Stimulated activated CD4-positive, alpha-beta T cell treated with anti-CD3 and anti-CD28 coated beads, Interleukin-2, amount 100 ng/mL, for 48 hours (primary cell): ENCODE data around the gene AAMP.
A peak's percentile ranks its signal among the peaks of the same experiment; 100 is the strongest.

ENCODE experiments used
- DNase-seq, 2 donors: peaks; one replicate each; pipeline ENCODE4 v3.0.0-alpha.2; 2020

Gene AAMP

GRCh38 chr2:218293715-218294429 lies 23.9 kb upstream of the AAMP start:
- no peak for DNase-seq

GRCh38 chr2:218292048-218293014 lies 22.4 kb upstream of the AAMP start, which contains the start of gene TMBIM1:
TMBIM1 (minus strand) TSS chr2:218292503; CDS start chr2:218282141, 10,362 bp downstream.
- DNase-seq = peak; percentile 73 to 81

DNA sequence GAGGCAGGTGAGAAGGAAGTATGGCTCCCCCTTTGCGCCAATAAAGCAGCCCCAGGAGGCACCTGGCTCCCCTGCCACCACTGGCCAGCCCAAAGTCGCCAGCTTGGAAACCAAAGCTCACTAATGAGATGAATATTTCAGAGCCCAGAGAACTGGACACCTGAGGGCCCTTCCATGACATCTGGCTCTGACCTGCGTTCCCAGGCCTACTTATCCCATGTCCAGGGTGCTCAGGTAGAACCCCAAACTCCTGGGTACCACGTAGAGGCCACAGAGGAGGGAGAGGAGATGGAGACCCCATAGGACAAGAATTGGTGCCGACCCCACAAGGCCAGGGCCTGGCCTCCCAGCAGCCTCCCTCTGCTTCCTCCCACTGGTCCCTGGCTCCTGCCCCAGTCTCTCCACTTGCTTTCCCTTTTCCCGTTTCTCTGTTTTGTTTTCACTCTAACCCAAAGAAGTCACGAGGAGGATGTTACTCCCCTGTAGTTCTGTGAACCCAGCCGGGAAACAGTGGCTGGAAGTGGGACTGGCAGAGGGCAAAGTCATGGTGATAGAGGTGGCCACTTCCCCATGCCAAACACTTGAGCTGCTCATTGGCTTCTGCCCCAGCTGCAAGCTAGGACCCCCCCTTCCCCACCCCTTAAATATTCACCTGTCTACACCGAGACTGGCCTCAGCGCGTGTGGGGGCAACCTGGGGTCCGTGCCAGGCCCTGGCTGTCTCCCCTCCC lies 21.5 kb upstream of the AAMP start:
- DNase-seq = no peak

DNA sequence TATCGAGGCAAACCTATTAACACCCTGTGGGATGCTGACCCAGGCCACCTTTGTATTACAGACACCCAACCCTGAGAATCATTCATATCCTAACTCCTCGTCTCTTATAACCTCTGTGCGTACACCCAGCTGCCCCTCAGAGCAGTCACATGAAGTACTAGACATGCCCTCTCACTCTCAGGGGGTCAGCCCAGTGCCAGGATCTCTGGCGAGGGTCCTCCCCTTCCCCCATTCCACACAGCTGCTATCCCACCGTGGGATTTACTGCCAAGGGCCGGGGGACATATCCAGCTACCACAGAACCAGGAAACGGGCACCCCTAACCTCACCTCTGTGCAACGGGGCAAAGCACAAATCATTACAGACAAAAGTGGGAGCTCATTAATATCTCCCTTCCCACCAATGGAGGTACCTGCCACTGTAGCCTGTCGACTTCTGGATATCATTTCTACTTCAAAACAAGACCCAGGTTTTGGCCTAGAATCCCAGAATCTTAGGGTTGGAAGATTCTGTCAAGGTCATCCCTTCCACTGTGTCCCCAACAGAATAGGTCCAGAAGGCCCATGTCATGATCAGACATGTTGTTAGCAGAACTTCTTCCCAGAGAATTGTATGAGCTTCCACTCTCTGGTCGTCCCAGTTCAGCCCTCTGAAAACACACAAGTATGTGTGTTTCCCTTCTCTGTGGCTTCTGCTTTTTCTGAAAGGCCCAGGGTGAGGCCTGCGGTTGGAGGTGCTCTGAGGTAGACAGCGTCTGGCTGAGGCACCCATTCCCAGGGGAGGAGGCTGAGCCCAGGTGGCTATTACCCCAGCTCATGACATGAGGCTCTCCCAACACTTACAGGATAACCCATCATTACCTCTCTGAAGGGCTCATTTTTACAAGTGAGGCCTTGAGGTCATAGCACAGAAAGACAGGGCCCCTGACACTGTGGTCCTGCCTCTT lies 20.7 kb upstream of the AAMP start:
- DNase-seq = no peak

DNA sequence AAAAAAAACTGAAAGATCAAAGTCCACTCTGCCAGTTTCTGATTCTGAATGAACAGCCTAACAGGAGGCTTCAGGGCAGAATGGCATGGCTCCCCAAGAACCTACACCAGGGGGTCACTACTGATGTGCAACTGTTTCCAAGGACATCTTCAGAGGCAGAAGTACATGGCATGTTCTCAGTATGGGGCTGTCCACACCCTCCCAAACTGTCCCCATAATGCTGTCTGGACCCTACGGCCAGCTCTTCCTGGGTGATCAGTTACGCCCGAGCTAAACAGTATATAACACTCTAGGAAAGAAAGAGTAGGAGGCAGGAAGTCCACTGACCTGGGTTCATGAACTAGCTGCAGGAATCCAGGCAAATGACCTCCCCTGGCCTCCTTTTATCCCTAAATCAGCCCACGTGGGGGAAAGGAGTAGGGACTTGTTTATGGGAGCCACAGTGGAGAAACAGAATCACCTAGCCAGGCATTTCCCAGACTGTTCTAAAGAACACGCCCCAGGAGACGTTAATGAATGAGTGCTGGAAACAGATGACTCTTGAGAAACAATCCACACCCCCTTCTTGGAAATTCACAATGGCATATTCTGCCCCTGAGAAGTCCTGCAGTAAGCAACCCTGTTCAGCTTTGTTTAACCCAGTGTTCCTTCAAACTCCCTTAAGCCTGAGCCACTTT lies 19.8 kb upstream of the AAMP start:
- DNase-seq = no peak

DNA sequence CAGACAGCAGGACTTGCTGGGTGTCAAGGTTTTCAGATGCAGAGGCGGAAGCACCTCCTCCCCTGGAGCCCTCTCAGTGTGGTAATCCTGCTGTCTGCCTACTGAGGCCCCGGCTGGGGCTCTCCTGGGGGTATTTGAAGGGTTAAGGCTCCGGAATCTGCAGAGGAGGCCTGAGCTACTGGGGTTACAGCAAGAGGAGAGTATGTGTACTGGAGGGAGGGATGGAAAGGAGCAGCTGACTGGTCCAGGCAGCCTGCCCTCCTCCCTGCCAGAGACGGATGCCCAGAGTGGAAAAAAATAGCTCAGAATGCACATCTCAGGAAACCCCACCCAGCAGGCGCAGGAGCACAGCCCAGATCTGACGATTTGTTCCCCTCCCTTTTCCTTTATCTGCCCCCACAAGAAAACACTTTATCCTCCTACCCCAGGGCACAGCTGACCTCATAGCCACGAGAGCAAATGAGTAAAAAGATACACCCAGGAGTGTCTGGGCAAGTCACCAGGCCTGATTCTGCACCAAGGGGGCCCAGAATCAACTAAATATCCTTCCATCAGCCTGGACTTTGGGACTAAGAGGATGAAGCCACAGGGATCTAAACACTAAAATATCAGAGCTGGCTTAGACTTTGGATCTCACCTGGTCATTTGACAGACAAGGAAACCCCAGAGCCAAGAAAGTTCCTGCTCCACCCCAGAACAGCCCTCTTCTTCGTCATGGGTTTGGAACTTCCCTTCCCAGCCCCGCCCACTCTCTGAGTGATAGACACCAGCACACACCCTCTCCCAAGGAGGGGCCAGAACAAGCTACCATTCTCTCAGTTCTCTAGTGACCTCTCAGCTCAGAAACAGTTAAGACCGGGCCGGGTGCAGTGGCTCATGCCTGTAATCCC lies 16.9 kb upstream of the AAMP start:
- DNase-seq = peak; percentile 66 to 67

DNA sequence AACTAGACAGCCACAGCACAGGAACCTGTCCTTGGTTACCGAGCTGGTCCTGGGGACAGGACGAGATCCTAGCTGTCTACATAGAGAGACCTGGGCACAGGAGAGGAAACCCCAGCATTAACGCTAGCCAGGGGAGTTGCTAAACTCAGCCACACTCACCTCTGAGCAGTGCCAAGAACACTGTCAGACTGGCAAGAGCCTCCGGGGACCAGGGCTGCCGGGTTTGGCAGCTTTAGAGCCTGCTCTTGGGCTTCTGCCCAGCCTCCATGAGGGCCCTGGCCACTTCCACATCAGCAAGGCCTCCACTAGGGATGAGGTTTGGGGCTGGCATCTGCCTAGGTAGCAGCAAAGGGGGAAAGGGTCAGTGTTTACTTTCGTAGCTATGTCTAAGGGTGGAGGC lies 15.7 kb upstream of the AAMP start:
- DNase-seq = no peak

DNA sequence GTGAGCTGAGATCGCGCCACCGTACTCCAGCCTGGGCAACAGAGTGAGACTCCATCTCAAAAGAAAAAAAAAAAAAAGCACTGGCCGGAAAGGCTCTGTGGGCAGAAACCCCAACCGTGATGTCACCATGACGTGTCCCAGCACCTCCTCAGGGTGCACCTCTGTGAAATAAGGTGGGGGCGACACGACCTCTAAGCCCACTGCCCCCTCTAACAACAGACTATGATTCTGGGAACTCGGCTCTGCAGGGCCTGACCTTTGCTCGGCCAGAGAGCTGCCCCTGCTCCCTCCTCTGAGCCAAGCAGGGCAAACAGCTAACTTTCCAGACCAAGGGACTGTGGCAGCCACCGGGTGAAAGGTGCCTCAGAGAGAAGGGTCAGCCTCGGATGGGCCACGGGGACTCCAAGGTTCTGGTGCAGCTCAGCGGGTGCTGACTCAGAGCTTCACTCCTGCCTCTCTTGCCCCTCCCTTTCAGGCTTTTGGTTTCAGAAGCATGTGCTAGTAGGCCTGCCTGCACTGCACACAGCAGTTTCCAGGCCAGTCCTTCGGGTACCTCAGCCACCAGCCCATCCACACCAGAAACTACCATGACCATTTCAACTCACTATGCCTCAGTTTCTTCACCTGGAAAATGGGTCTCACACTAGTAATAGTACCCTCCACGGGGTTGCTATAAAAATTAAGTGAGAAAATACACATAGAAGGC lies 14.3 kb upstream of the AAMP start:
- DNase-seq = peak; percentile 48 to 52

DNA sequence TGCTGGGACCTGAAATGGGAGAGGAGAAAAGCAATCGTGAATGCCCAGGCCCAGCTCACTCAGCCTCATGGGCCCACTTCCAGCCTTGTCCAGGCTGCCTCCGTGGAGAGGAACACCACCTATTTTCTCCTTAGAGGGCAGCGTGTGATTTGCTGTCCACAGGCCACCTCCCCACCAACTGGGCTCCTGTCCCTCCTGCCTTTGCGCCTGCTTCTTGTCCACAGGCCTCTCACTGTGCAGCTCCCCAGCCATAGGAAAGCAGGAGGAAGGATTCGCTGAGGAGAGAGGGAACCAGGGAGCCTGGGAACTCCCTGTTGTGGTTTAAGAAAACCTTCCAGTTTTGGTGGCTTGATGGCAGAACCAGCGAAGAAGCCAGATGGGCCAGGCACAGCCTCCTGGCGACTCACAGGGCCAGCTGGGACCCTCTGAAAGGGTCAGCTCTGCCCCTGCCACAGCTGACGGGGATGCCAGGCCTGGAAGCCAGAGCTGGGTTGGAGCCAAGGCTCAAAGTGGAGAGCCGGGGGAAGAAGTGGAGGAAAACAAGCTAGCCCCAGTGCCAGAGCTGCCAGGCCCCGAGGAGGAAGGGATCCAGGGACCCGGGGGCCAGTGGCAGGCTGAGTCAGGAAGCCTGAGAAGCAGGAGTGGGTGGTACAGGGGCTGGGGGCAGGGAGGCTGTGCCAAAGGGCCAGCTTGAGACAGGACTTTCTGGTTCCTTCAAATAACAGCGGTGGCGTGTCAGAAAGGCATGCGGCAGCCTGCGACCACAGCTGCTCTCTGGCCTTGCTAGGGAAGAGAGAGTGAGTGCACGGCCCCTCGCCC lies 12.4 kb upstream of the AAMP start:
- DNase-seq = no peak

GRCh38 chr2:218281449-218281848 lies 11.5 kb upstream of the AAMP start:
- no peak for DNase-seq

DNA sequence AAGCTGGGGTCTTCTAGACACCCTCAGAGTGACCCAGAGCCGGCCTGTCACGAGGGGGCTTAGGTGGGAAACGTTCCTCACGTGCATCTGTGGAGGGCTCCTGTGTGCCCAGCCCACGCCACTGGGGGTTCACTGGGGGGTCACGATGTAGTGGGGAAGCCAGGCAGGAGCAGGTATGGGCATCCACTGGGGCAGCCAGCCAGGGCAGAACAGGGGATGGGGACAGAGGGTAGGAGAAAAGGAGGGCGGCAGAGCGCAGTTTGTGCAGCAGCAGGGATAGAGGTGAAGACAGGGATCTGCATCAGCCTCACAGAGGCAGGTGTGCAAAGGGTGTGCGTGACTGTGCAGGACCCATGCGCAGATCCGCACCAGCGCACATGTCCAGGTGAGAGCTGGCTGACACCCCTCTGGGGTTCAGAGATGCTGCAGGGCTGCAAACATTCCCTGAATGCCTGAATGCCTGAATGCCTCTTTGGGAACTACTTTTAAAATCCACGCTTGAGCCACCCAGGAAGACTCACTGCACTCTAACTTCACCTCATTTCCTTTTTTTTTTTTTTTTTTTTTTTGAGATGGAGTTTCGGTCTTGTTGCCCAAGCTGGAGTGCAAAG lies 10.4 kb upstream of the AAMP start:
- no peak for DNase-seq

- DNase-seq = no peak
Observed at GRCh38 chr2:218278531-218279360, 8.8 kb upstream of the AAMP start.

- DNase-seq = no peak
Observed at GRCh38 chr2:218277921-218278320, 8.0 kb upstream of the AAMP start.

- DNase-seq = no peak
Observed at GRCh38 chr2:218276986-218277755, 7.2 kb upstream of the AAMP start.

GRCh38 chr2:218275371-218276072 lies 5.6 kb upstream of the AAMP start:
- no peak for DNase-seq

DNA sequence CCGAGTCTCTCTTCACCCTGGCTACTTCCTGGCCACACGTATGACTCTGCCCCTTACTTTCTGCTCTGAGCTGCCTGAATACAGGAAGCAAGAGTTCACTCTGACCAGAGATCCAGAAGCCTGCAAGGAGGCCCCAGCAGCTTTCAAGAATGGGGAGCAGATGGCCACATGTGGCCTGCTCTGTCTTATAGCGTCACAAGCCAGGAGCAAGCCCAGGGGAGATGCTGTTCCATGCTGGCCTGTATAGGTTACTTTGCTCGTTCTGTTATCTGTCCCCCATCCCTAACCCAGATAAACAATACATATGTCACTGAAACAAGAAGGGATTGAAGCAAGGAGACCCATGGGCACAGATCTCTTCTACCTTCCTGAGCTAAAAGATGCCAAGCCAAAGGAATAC lies 4.6 kb upstream of the AAMP start:
- no peak for DNase-seq
